ENCODE data around the gene PBX1. TPM values are rescaled to one million over a fixed set of nuclear protein-coding genes. Genes with fewer than 3 reads are reported as not detected.

Gene PBX1
- total and polyA plus RNA-seq, 2 experiments from 2014 or later: 40.0 to 104 TPM

GRCh38 chr1:164675342-164675904 lies 116.4 kb downstream of the PBX1 start:
- DNase-seq (ENCODE audit: low spot score) (no peak), ATAC-seq (no peak)
- H3K9me2 ChIP-seq (ENCODE audit: insufficient read depth): 0 out of 2 replicates have a peak, but pooled peaks cover 3% of the 10 kb centered on the region
- no peak overlapping the region for H3K4me3 ChIP-seq
- peaks cover 40% of the 10 kb centered on the region for H3K4me1 Mint-ChIP-seq
- no peak overlapping the region for H3K27ac ChIP-seq (ENCODE audit: low read depth)
- peaks cover 20% of the 10 kb centered on the region for H3K4me1 ChIP-seq (ENCODE audit: insufficient read depth)
- peaks cover 4% of the 10 kb centered on the region; the same call in 1 of the 2 replicates for H3F3A ChIP-seq (replicated peaks; ENCODE audit: low read depth)
- H3K36me3 ChIP-seq (ENCODE audit: insufficient read depth): 0 out of 2 replicates have a peak, but pooled peaks cover 3% of the 10 kb centered on the region
- no peaks in the 10 kb centered on the region for H3K27me3 ChIP-seq (ENCODE audit: insufficient read depth)
- peaks cover 3% of the 10 kb centered on the region for H3K27me3 Mint-ChIP-seq (ENCODE audit: insufficient read depth, low read depth, poor library complexity)
- H3K79me2 ChIP-seq (replicated peaks; ENCODE audit: insufficient read depth): peaks cover 87% of the 10 kb centered on the region
- TF ChIP-seq ZNF331 (CRISPR knock-in tag; IDR thresholded peaks at IDR 0.05; ENCODE audit: low read depth) (no peak), NANOG (IDR thresholded peaks at IDR 0.05; ENCODE audit: borderline replicate concordance) (no peak), POLR2AphosphoS5 (IDR thresholded peaks at IDR 0.05; ENCODE audit: low read depth) (no peak), REST (IDR thresholded peaks at IDR 0.05; ENCODE audit: unreplicated experiment) (no peak), ZNF114 (CRISPR knock-in tag; IDR thresholded peaks at IDR 0.05) (no peak), CTCF (conservative IDR thresholded peaks at IDR 0.05; ENCODE audit: low read depth in 2 of 2) (no peak), ZNF462 (CRISPR knock-in tag; IDR thresholded peaks at IDR 0.05) (no peak), ETS1 (IDR thresholded peaks at IDR 0.05) (no peak), JUNB (IDR thresholded peaks at IDR 0.05; ENCODE audit: unreplicated experiment) (no peak), CREB1 (CRISPR knock-in tag; IDR thresholded peaks at IDR 0.05; ENCODE audit: low read depth) (no peak), EZH2 (IDR thresholded peaks at IDR 0.05; ENCODE audit: low read depth, unreplicated experiment) (no peak), STAT1 (IDR thresholded peaks at IDR 0.05; ENCODE audit: unreplicated experiment) (no peak), EZH2phosphoT487 (IDR thresholded peaks at IDR 0.05; ENCODE audit: unreplicated experiment) (no peak)
- H3K27ac Mint-ChIP-seq: no peak overlapping the region; the same call in 1 of the 2 replicates
- peaks cover 5% of the 10 kb centered on the region; the same call in 2 of the 3 replicates for H3K36me3 Mint-ChIP-seq (ENCODE audit: low read depth)
- peaks cover 14% of the 10 kb centered on the region for H4K20me1 ChIP-seq (replicated peaks; ENCODE audit: insufficient read depth)
- H3K4me2 ChIP-seq: no peak overlapping the region
- H2AFZ ChIP-seq: no peak overlapping the region
- H3K4me3 Mint-ChIP-seq: no peak overlapping the region
- no peaks in the 10 kb centered on the region for H3K9me3 Mint-ChIP-seq

Data from GM23338 (cell line).